G401.6 (cell line): ENCODE results near the gene MIR17HG.
A peak's percentile ranks its signal among the peaks of the same experiment; 100 is the strongest.
"Not testable (repeated sequence)": the region's sequence is repeated elsewhere in the genome, so short reads cannot be mapped to it uniquely, and the experiment has no call there.

ENCODE experiments used
- FAIRE-seq: peaks from 2 replicates; lab custom pipeline; 2012; peaks lifted over from hg19 to GRCh38; lab: Jason Lieb, UNC

Gene MIR17HG

GRCh38 chr13:91347996-91348905 lies 764 bp downstream of the MIR17HG start:
- FAIRE-seq = no peak

GRCh38 chr13:91348906-91349435 lies 1.5 kb downstream of the MIR17HG start:
- no peak for FAIRE-seq

GRCh38 chr13:91349992-91350911 lies 2.8 kb downstream of the MIR17HG start:
- no peak for FAIRE-seq

GRCh38 chr13:91351123-91351522 lies 3.6 kb downstream of the MIR17HG start:
- FAIRE-seq = no peak

- FAIRE-seq = no peak
Measured at GRCh38 chr13:91351980-91352379, 4.5 kb downstream of the MIR17HG start.

GRCh38 chr13:91352891-91353290 lies 5.4 kb downstream of the MIR17HG start:
- FAIRE-seq = not testable (repeated sequence)

- FAIRE-seq = no peak
Measured at GRCh38 chr13:91353494-91353893, 6.0 kb downstream of the MIR17HG start.

GRCh38 chr13:91355099-91355825 lies 7.8 kb downstream of the MIR17HG start:
- no peak for FAIRE-seq

GRCh38 chr13:91355826-91356710 lies 8.6 kb downstream of the MIR17HG start:
- FAIRE-seq = peak; percentile 17

GRCh38 chr13:91356919-91357612 lies 9.6 kb downstream of the MIR17HG start:
- no peak for FAIRE-seq

- no peak for FAIRE-seq
Measured at GRCh38 chr13:91357613-91358386, 10.3 kb downstream of the MIR17HG start.

GRCh38 chr13:91358387-91358782 lies 10.9 kb downstream of the MIR17HG start:
- FAIRE-seq = no peak

GRCh38 chr13:91359111-91359510 lies 11.6 kb downstream of the MIR17HG start:
- no peak for FAIRE-seq

- peak; percentile 79 for FAIRE-seq
Measured at GRCh38 chr13:91359631-91360030, 12.1 kb downstream of the MIR17HG start.

- FAIRE-seq = no peak
Measured at GRCh38 chr13:91360246-91360751, 12.8 kb downstream of the MIR17HG start.

GRCh38 chr13:91361755-91362271 lies 14.3 kb downstream of the MIR17HG start:
- FAIRE-seq = no peak

- no peak for FAIRE-seq
Measured at GRCh38 chr13:91362908-91363307, 15.4 kb downstream of the MIR17HG start.

- no peak for FAIRE-seq
Measured at GRCh38 chr13:91368101-91368500, 20.6 kb downstream of the MIR17HG start.
